ENCODE data around the gene GSDME. TPM values are rescaled to one million over a fixed set of nuclear protein-coding genes. Genes with fewer than 3 reads are reported as not detected.

GSDME gene
- total RNA-seq, 1 donor from 2014 or later, result 3.9 TPM

GRCh38 chr7:24706211-24707170 is 50.8 kb downstream of the GSDME start:
- intact Hi-C loops (cut with micrococcal nuclease), result no loop called here

DNA sequence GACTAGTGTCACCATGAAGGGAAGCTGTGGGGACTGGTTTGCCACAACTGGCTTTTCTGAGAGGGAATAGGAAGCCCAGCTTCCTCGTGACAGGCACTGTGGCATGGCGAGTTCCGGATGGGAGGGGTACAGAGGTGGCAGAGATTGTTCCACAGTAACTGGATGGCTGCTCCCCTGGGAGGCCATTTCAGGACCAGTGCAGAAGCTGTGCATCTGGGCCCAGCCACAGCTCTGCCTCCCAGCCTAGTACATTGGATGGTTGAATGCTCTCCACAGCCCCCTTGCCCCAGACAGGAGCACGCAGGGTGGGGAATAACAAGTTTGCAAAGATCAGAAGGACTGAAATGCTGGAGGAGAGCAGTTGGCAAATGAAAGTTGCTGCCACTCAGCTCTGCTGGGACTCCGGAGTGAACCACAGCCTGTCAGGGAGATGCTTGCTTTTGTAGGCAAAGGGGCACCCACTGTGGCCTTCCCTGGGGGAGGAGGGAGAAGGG is 51.8 kb downstream of the GSDME start:
- intact Hi-C loops (cut with micrococcal nuclease), result no loop called here

GRCh38 chr7:24704311-24704710 is 53.0 kb downstream of the GSDME start:
- intact Hi-C loops (cut with micrococcal nuclease), result no loop called here

DNA sequence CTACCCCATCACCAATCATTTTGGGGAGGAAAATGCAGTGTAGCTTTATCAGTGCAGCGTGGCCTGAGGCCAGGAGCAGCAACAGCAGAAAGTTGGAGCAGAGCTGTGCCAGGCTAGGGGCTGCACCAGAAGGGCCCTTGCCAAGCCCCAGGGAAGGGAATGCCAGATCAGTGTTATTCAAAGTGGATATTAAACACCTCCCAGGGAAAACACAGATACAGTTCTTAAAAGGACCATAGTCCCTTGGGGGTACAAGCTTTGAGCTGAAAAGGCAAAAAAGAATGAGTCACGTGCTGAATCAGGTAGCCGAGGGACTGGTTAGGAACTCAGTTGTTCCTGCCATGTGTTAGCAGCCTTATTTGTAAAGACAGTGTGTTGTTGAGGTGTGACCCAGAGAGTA is 54.0 kb downstream of the GSDME start:
- intact Hi-C loops (cut with micrococcal nuclease), result no loop called here

DNA sequence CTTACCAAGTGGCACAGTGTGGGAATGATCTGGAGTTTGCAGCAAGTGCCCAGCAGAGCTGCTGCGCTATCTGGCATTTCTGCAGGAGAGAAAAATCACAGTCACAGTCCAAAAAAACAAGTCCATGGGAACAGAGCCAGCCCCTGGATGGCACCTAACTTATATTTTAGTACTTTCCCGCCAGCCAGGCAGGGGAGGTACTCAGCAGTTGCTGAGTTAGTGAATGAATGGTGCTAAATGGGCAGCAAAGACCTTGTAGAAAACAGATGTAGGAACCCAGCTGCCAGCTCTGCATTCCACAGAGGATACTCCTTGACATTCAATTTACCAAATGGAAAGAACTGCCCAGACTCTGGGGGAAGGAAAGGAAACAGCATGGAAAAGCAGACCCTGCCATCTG is 54.5 kb downstream of the GSDME start:
- intact Hi-C loops (cut with micrococcal nuclease), result no loop called here

- intact Hi-C loops (cut with micrococcal nuclease), result no loop called here
These were observed 55.7 kb downstream of the GSDME start for GRCh38 chr7:24701261-24702235.

GRCh38 chr7:24700521-24701260 is 56.6 kb downstream of the GSDME start:
- intact Hi-C loops (cut with micrococcal nuclease), result no loop called here

- intact Hi-C loops (cut with micrococcal nuclease), result no loop called here
These were observed 58.6 kb downstream of the GSDME start for GRCh38 chr7:24698531-24699266.

DNA sequence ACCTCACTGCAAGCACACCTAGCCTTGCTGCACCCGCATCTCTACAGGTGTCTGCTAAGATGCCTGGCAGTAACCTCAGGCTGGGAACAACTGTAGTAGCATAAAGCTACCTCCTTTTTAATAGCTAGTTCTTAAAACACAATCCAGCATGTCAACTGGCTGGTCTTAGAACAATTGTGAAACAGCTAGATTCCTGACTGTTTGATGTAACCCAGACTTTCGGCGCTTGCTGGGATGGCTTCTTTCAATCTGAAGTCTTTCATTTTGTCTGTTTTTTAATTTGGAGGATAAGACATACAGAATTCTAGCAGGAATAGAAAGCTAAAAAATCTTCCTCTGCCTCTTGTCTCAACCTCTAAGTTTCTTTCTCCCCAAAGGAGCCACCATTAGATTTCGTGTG is 59.8 kb downstream of the GSDME start:
- intact Hi-C loops (cut with micrococcal nuclease), result no loop called here

GRCh38 chr7:24692592-24692991 is 64.7 kb downstream of the GSDME start:
- intact Hi-C loops (cut with micrococcal nuclease), result no loop called here

DNA sequence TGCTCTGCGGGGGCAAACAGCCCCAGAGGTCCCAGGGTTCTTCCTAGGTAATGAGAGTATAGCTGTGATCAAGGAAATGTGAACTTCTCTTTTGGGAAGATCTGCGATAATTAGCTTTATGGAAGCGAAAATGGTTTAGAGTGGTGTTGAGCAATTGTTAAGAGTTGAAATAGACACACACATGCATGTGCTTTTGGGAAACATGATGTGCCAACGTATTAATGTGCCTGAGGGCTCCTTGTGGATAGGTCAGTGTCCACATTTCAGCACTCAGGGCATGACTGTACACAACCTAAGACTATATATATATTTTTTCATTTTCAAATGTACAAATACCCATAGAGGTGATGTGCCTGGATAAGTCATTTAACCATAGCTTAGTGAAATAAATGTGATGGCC is 67.0 kb downstream of the GSDME start:
- intact Hi-C loops (cut with micrococcal nuclease), result no loop called here

GRCh38 chr7:24685708-24686107 is 71.6 kb downstream of the GSDME start:
- intact Hi-C loops (cut with micrococcal nuclease), result no loop called here

DNA sequence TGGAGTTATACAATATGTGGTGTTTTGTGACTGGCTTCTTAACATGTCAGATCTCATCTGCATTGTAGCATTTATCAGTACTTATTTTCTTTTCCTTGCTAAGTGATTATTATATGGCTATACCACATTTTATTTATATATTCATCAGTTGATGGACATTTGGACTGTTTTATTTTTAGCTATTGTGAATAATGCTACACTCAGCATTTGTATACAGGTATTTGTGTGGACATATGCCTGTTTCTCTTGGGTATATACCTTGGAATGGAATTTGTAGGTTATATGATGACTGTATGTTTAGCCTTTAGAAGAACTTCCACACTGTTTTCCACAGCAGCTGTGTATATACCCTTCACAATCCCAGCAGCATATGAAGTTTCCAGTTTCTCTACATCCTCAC is 86.5 kb downstream of the GSDME start:
- intact Hi-C loops (cut with micrococcal nuclease), result no loop called here

GRCh38 chr7:24669971-24670591 is 87.2 kb downstream of the GSDME start:
- intact Hi-C loops (cut with micrococcal nuclease), result loop anchor here (5.0 kb wide), 1 partner anchor 288 kb away; no protein-coding TSS in a partner anchor

GRCh38 chr7:24668927-24669635 is 88.2 kb downstream of the GSDME start:
- intact Hi-C loops (cut with micrococcal nuclease), result loop anchor here (5.0 kb wide), 1 partner anchor 287 kb away; no protein-coding TSS in a partner anchor

DNA sequence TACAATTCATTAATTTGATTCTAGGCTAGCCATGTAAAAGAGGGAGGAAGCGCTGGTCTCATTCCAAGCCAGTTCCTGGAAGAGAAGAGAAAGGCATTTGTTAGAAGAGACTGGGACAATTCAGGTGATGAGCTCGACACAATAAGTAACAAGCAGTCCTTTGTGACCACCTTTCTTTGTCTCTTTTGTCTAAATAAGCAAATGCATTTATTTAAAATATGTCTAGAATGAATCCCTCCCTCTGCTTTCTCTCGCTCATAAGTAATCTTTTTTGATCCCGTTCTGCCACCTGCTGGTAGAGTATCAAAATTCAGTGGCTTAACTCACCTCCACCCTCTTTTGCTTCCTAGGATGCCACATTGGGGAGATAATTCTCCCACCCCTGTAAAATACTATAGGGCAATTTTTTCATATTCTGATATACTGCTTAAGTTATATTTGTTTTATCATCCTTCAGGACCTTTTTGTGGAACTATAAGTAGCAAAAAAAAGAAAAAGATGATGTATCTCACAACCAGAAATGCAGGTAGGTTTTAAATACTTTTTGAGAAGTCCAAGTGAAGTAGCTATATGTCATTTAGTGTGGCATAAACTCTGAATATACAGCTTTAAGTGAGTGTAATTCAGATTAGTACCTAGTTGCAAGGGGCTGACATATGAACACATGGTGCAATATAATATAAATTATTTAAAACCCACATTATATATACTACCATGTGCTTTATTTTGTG is 91.5 kb downstream of the GSDME start:
- intact Hi-C loops (cut with micrococcal nuclease), result loop anchor here (1.0 to 5.0 kb wide), 9 partner anchors 89 to 1118 kb away; no protein-coding TSS in a partner anchor

DNA sequence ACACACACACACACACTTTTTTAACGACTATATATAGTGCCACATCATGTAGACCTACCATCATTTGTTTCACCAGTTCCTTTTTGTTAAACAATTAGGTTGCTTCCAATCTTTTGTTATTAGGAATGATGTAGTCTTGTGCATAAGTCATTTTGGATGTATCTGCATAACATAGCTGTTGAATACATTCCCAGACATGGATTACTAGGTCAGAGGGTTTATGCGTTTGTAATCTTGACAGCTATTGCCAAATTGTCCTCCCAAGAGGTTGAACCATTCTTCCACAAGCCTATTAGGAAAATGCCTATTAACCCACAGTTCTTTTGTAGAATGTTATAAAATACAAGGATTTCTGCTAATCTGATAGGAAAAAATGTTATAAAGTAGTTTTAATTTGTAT is 96.7 kb downstream of the GSDME start:
- intact Hi-C loops (cut with micrococcal nuclease), result no loop called here

DNA sequence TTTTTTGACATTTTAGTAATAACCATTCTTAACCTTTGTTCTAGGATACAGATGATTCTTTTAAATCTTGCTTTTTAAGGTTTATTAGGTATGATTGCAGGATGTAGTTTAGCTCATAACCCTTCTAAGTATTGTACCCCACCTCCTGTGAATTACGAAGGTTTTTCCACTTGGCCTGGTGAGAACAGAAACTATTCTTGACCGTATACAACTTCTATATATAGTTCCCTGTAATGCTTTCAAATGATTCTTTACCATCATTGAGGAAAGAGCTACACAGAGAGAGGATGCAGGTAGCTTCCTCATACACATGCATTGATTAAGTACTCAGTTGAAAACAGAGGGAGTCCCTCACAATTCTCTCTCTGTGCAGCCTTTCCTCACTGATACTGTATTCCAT is 97.8 kb downstream of the GSDME start:
- intact Hi-C loops (cut with micrococcal nuclease), result no loop called here

Measured in T-helper 1 cell treated with Interleukin-12 subunit alpha and Interleukin-12 subunit beta and Interleukin-4 antibody, amounts not matched to agents 30 ng/mL and 1 ng/mL, for 36 hours (primary cell).